Caco-2 (cell line): Measurements from ENCODE around the gene FADD. TPM values are rescaled to one million over a fixed set of nuclear protein-coding genes. Genes with fewer than 3 reads are reported as not detected.

Experiments
- BruUV-seq: library from RNA; stranded (reverse); fragments of 400-500 nt; replicated peaks from 2 replicates; lab custom pipeline; 2021; lab: Mats Ljungman, UMichigan
- CTCF ChIA-PET: fragments of 300-600 bp; sonication (Branson Sonifier 250); formaldehyde crosslinking; loops from one replicate; lab custom pipeline; 2022; ENCODE audit warnings: antibody characterized with exemption; lab: Charles Lee
- POLR2A ChIA-PET: fragments of 300-600 bp; sonication (Branson Sonifier 250); formaldehyde crosslinking; loops from one replicate; lab custom pipeline; 2022; ENCODE audit warnings: antibody characterized with exemption; lab: Charles Lee
- DNase-seq, 2 experiments: peaks; one replicate each; pipeline versions ENCODE4 v3.0.0 to v3.0.0-alpha.2; 2020 to 2022
- H3K27me3 ChIP-seq: replicated peaks from 2 replicates; pipeline ENCODE4 v1.6.0; 2011; ENCODE audit warnings: low read length; ENCODE audit not compliant: control insufficient read depth, insufficient read depth
- H3K36me3 ChIP-seq: 2 replicates; pipeline ENCODE4 v1.5.1; 2011; ENCODE audit warnings: low read length; ENCODE audit not compliant: control insufficient read depth, insufficient read depth
- H3K4me1 ChIP-seq: fragments of 250-450 bp; sonication (Bioruptor Pico); 2 replicates; pipeline ENCODE4 v1.5.1; 2020; ENCODE audit warnings: mild to moderate bottlenecking
- H3K4me3 ChIP-seq: 2 replicates; pipeline ENCODE4 v1.5.1; 2011; ENCODE audit warnings: low read depth, mild to moderate bottlenecking, control low read depth, low read length
- H3K9me3 ChIP-seq: fragments of 250-450 bp; sonication (Bioruptor Pico); 2 replicates; pipeline ENCODE4 v1.5.1; 2020; ENCODE audit warnings: mild to moderate bottlenecking, moderate library complexity
- H3K27ac Mint-ChIP-seq: one replicate; pipeline ENCODE4 v1.8.0; 2022; ENCODE audit warnings: mixed read lengths; ENCODE audit not compliant: unreplicated experiment
- H3K27me3 Mint-ChIP-seq: one replicate; pipeline ENCODE4 v1.8.0; 2022; ENCODE audit warnings: mixed read lengths; ENCODE audit not compliant: insufficient read depth, unreplicated experiment
- H3K36me3 Mint-ChIP-seq: one replicate; pipeline ENCODE4 v1.8.0; 2022; ENCODE audit warnings: mild to moderate bottlenecking, mixed read lengths; ENCODE audit not compliant: insufficient read depth, unreplicated experiment
- H3K4me1 Mint-ChIP-seq: one replicate; pipeline ENCODE4 v1.8.0; 2022; ENCODE audit warnings: low read depth, mixed read lengths; ENCODE audit not compliant: unreplicated experiment
- H3K4me3 Mint-ChIP-seq: one replicate; pipeline ENCODE4 v1.8.0; 2022; ENCODE audit warnings: mild to moderate bottlenecking, moderate library complexity, mixed read lengths; ENCODE audit not compliant: unreplicated experiment
- H3K9me3 Mint-ChIP-seq: one replicate; pipeline ENCODE4 v1.8.0; 2022; ENCODE audit warnings: mixed read lengths; ENCODE audit not compliant: unreplicated experiment
- intact Hi-C: fragments of 100-400 bp; cut with micrococcal nuclease; formaldehyde crosslinking; loops from one replicate; pipeline ENCODE4 v1.10.0; 2022; ENCODE audit not compliant: unreplicated experiment
- total RNA-seq: library from RNA; stranded (reverse); gene quantifications from 2 replicates; pipeline ENCODE4 v1.2.3, GENCODE V29; 2022
- TF ChIP-seq, protein P1 (sequence below), 2 experiments: fragments of 200-600 bp in 1 of 2; IDR thresholded peaks; 1 replicate in 1 of 2; 2 replicates in 1 of 2; pipeline versions ENCODE4 v1.5.1 to v1.8.0; 2011 to 2022; ENCODE audit warnings: antibody characterized with exemption in 1 of 2, control low read depth in 1 of 2, inconsistent platforms in 1 of 2, low read depth in 1 of 2, low read length in 1 of 2, mild to moderate bottlenecking in 1 of 2, moderate library complexity in 1 of 2; ENCODE audit not compliant: insufficient read depth in 1 of 2, severe bottlenecking in 1 of 2, unreplicated experiment in 1 of 2

FADD gene
- total RNA-seq, 1 experiment from 2014 or later: 51.3 TPM

DNA sequence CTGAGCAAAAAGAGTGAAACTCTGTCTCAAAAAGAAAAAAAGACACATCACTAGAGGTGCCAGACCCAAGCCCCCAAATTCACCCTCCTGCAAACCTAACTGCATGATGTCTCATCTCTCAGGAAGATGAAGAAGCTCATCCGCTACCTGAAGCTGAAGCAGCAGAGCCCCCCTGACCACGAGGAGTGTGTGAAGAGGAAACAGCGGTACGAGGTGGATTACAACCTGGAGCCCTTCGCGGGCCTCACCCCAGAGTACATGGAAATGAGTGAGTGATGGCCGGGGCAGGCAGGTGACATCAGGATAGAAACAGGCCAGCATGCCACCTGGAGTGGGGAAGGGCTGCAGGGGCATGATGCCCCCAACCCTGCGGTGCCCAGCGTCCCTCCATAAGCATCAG lies 36.0 kb upstream of the FADD start:
- H3K9me3 Mint-ChIP-seq: no peaks in the 10 kb centered on the region
- Histone ChIP-seq H3K36me3 (no peaks in the 10 kb centered on the region), H3K4me1 (no peaks in the 10 kb centered on the region), H3K27me3 (no peaks in the 10 kb centered on the region), H3K4me3 (no peak overlapping the region), H3K9me3 (no peaks in the 10 kb centered on the region)
- H3K36me3 Mint-ChIP-seq: no peaks in the 10 kb centered on the region
- no peak overlapping the region for H3K4me3 Mint-ChIP-seq
- H3K27me3 Mint-ChIP-seq: no peaks in the 10 kb centered on the region
- no peak for DNase-seq
- POLR2A ChIA-PET: interaction anchor here (0.5 to 0.6 kb wide), 2 partner anchors 220 to 861 kb away, joined by 4 to 5 read pairs; no protein-coding TSS in a partner anchor
- no TSS peak for BruUV-seq
- TF ChIP-seq, protein P1, sequence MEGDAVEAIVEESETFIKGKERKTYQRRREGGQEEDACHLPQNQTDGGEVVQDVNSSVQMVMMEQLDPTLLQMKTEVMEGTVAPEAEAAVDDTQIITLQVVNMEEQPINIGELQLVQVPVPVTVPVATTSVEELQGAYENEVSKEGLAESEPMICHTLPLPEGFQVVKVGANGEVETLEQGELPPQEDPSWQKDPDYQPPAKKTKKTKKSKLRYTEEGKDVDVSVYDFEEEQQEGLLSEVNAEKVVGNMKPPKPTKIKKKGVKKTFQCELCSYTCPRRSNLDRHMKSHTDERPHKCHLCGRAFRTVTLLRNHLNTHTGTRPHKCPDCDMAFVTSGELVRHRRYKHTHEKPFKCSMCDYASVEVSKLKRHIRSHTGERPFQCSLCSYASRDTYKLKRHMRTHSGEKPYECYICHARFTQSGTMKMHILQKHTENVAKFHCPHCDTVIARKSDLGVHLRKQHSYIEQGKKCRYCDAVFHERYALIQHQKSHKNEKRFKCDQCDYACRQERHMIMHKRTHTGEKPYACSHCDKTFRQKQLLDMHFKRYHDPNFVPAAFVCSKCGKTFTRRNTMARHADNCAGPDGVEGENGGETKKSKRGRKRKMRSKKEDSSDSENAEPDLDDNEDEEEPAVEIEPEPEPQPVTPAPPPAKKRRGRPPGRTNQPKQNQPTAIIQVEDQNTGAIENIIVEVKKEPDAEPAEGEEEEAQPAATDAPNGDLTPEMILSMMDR (IDR thresholded peaks at IDR 0.05; ENCODE audit: insufficient read depth in 1 of 2, low read depth in 1 of 2, low read length in 1 of 2, severe bottlenecking in 1 of 2, unreplicated experiment in 1 of 2): no peak
- no peak overlapping the region for H3K27ac Mint-ChIP-seq
- intact Hi-C loops: no loop called here
- CTCF ChIA-PET: interaction anchor here (0.7 to 1.6 kb wide), 2 partner anchors 144 to 252 kb away, joined by 3 to 4 read pairs; no protein-coding TSS in a partner anchor
- no peaks in the 10 kb centered on the region for H3K4me1 Mint-ChIP-seq

DNA sequence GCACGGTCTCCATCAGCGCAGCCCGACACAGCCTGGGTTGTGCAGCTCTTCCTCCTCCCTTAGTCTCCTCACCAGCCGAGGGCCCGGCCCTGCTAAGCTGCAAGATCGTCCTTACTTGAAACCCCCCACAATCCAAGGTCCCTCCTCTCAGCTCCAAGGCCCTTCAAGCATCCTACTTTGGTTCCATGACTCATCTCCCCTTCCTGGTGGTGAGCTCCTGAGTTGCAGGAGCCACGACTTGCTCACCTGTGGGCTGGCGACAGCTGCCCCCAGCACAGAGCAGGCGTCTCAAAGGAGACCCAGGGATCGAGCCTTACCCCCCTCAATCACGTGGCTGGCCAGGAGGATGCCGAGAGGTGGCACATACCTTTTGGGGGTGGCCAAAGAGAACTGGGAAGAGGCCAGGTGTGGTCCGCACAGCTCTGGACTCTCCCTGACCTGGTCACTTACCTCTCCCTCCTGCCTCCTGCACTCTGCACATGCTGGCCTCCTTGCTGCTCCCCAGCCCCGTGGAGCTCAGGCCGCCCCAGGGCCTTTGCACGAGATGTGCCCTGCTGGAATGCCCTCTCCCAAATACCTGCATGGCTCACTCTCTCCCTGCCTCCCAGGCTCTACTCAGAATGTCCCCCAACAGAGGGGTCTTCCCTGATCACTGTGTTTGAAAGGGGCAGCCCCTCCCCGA lies 35.2 kb upstream of the FADD start:
- Histone ChIP-seq H3K4me1 (peaks cover 2% of the 10 kb centered on the region), H3K27me3 (no peaks in the 10 kb centered on the region), H3K4me3 (no peak overlapping the region), H3K9me3 (no peaks in the 10 kb centered on the region), H3K36me3 (no peaks in the 10 kb centered on the region)
- no TSS peak for BruUV-seq
- no peaks in the 10 kb centered on the region for H3K9me3 Mint-ChIP-seq
- no peaks in the 10 kb centered on the region for H3K36me3 Mint-ChIP-seq
- DNase-seq: no peak
- intact Hi-C loops: no loop called here
- ChIA-PET POLR2A (interaction anchor here (0.5 to 0.6 kb wide), 2 partner anchors 219 to 862 kb away, joined by 4 to 5 read pairs; no protein-coding TSS in a partner anchor), CTCF (interaction anchor here (0.7 to 1.6 kb wide), 2 partner anchors 11 to 253 kb away, joined by 3 to 4 read pairs; no protein-coding TSS in a partner anchor)
- H3K4me1 Mint-ChIP-seq: peaks cover 3% of the 10 kb centered on the region
- no peak overlapping the region for H3K4me3 Mint-ChIP-seq
- TF ChIP-seq, protein P1 (IDR thresholded peaks at IDR 0.05; ENCODE audit: insufficient read depth in 1 of 2, low read depth in 1 of 2, low read length in 1 of 2, severe bottlenecking in 1 of 2, unreplicated experiment in 1 of 2): no peak
- no peaks in the 10 kb centered on the region for H3K27me3 Mint-ChIP-seq
- no peak overlapping the region for H3K27ac Mint-ChIP-seq

DNA sequence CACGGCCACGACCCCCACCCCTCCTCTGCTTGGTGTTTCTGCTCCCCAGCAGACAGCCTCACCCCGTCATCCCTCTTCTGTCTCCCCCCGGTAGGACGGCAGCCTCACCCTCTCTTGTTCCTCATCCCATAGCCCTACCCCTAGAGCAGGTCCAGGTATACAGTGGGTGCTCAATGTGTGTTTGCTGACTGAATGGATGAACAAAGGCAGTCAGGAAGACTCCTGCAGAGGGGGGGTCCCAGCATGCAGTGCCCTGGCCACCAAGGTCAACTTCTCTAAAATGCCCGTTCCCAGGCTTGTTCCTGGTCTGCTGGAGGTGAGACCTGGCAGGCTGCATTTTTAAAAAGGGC lies 34.7 kb upstream of the FADD start:
- Mint-ChIP-seq H3K4me3 (no peak overlapping the region), H3K4me1 (peaks cover 6% of the 10 kb centered on the region), H3K27me3 (no peaks in the 10 kb centered on the region), H3K36me3 (no peaks in the 10 kb centered on the region), H3K9me3 (no peaks in the 10 kb centered on the region), H3K27ac (no peak overlapping the region)
- Histone ChIP-seq H3K36me3 (no peaks in the 10 kb centered on the region), H3K9me3 (no peaks in the 10 kb centered on the region), H3K4me1 (peaks cover 7% of the 10 kb centered on the region), H3K4me3 (no peak overlapping the region), H3K27me3 (no peaks in the 10 kb centered on the region)
- DNase-seq: no peak
- CTCF ChIA-PET: interaction anchor here (1.6 kb wide), 1 partner anchor 253 kb away, joined by 4 read pairs; no protein-coding TSS in a partner anchor
- intact Hi-C loops: no loop called here
- no TSS peak for BruUV-seq
- TF ChIP-seq, protein P1 (IDR thresholded peaks at IDR 0.05; ENCODE audit: insufficient read depth in 1 of 2, low read depth in 1 of 2, low read length in 1 of 2, severe bottlenecking in 1 of 2, unreplicated experiment in 1 of 2): no peak
- POLR2A ChIA-PET: no interaction called here
